ENCODE measurements around the gene ATP11A. TPM values are rescaled to one million over a fixed set of nuclear protein-coding genes. Genes with fewer than 3 reads are reported as not detected.
"Not testable (repeated sequence)": the region's sequence is repeated elsewhere in the genome, so short reads cannot be mapped to it uniquely, and the experiment has no call there.

The ATP11A gene
- total and polyA plus RNA-seq, 9 of the 15 experiments (the other 6 are each of a cell fraction or from before 2014, with no cell fraction given) = 0.38 to 34.2 (median 4.2) TPM

- H3K9ac ChIP-seq (ENCODE audit: insufficient read depth in 1 of 2, low read depth in 2 of 2, low read length in 2 of 2); H3K4me2 ChIP-seq (ENCODE audit: insufficient read depth, low read length); ATAC-seq; H4K20me1 ChIP-seq (replicated peaks; ENCODE audit: control insufficient read depth, insufficient read depth, low read length); FAIRE-seq; H3K9me1 ChIP-seq (ENCODE audit: control insufficient read depth, insufficient read depth, low read length); BruUV-seq (replicated peaks); H3K36me3 ChIP-seq (ENCODE audit: control insufficient read depth, insufficient read depth, low read length); H3K9me3 ChIP-seq (replicated peaks; ENCODE audit: control insufficient read depth, insufficient read depth, low read depth, low read length); H3K4me1 ChIP-seq (replicated peaks in 1 of 2; ENCODE audit: control insufficient read depth in 2 of 2, insufficient read depth in 2 of 2, low read length in 2 of 2); H2AFZ ChIP-seq (ENCODE audit: low read depth, low read length); H3K27ac ChIP-seq (ENCODE audit: extremely low read depth, low read depth, low read length); DNase-seq (ENCODE audit: extremely low read depth in 1 of 4, low spot score in 3 of 4); H3K79me2 ChIP-seq (ENCODE audit: control insufficient read depth, insufficient read depth, low read length); POLR2A ChIA-PET; H3K4me3 ChIP-seq; H3K27me3 ChIP-seq (ENCODE audit: control insufficient read depth in 2 of 2, insufficient read depth in 2 of 2, low read length in 2 of 2); intact Hi-C loops (cut with micrococcal nuclease); in situ Hi-C loops (cut with MboI); CTCF ChIA-PET (ENCODE audit: low intra/inter-chr PET ratio): not testable (repeated sequence)
- 82% methylated on average over 4 of the region's 6 CpGs for WGBS (ENCODE audit: insufficient coverage, low coverage, missing lambda C conversion rate)
Measured at GRCh38 chr13:112800807-112801206, 111.0 kb downstream of the ATP11A start.

- Histone ChIP-seq H3K9me1 (ENCODE audit: control insufficient read depth, insufficient read depth, low read length) (no peaks in the 10 kb centered on the region), H3K4me2 (ENCODE audit: insufficient read depth, low read length) (no peak overlapping the region), H3K4me3 (no peak overlapping the region), H3K4me1 (replicated peaks in 1 of 2; ENCODE audit: control insufficient read depth in 2 of 2, insufficient read depth in 2 of 2, low read length in 2 of 2) (no peaks in the 10 kb centered on the region), H3K27ac (ENCODE audit: extremely low read depth, low read depth, low read length) (no peak overlapping the region), H3K27me3 (ENCODE audit: control insufficient read depth in 2 of 2, insufficient read depth in 2 of 2, low read length in 2 of 2) (no peaks in the 10 kb centered on the region), H3K9ac (ENCODE audit: insufficient read depth in 1 of 2, low read depth in 2 of 2, low read length in 2 of 2) (no peak overlapping the region), H3K36me3 (ENCODE audit: control insufficient read depth, insufficient read depth, low read length) (peaks cover 11% of the 10 kb centered on the region; the same call in 1 of the 3 replicates), H2AFZ (ENCODE audit: low read depth, low read length) (no peak overlapping the region), H3K9me3 (replicated peaks; ENCODE audit: control insufficient read depth, insufficient read depth, low read depth, low read length) (no peaks in the 10 kb centered on the region), H3K79me2 (ENCODE audit: control insufficient read depth, insufficient read depth, low read length) (no peaks in the 10 kb centered on the region), H4K20me1 (replicated peaks; ENCODE audit: control insufficient read depth, insufficient read depth, low read length) (no peaks in the 10 kb centered on the region)
- no peak for DNase-seq (ENCODE audit: extremely low read depth in 1 of 4, low spot score in 3 of 4)
- in situ Hi-C loops (cut with MboI) (no loop called here), intact Hi-C loops (cut with micrococcal nuclease) (no loop called here)
- no peak for ATAC-seq
- ChIA-PET CTCF (ENCODE audit: low intra/inter-chr PET ratio) (no interaction called here), POLR2A (no interaction called here)
- BruUV-seq (replicated peaks) = no TSS peak
- 75% methylated on average over 2 of the region's 2 CpGs for WGBS (ENCODE audit: insufficient coverage, low coverage, missing lambda C conversion rate)
- FAIRE-seq = no peak
- TF ChIP-seq, protein P1, sequence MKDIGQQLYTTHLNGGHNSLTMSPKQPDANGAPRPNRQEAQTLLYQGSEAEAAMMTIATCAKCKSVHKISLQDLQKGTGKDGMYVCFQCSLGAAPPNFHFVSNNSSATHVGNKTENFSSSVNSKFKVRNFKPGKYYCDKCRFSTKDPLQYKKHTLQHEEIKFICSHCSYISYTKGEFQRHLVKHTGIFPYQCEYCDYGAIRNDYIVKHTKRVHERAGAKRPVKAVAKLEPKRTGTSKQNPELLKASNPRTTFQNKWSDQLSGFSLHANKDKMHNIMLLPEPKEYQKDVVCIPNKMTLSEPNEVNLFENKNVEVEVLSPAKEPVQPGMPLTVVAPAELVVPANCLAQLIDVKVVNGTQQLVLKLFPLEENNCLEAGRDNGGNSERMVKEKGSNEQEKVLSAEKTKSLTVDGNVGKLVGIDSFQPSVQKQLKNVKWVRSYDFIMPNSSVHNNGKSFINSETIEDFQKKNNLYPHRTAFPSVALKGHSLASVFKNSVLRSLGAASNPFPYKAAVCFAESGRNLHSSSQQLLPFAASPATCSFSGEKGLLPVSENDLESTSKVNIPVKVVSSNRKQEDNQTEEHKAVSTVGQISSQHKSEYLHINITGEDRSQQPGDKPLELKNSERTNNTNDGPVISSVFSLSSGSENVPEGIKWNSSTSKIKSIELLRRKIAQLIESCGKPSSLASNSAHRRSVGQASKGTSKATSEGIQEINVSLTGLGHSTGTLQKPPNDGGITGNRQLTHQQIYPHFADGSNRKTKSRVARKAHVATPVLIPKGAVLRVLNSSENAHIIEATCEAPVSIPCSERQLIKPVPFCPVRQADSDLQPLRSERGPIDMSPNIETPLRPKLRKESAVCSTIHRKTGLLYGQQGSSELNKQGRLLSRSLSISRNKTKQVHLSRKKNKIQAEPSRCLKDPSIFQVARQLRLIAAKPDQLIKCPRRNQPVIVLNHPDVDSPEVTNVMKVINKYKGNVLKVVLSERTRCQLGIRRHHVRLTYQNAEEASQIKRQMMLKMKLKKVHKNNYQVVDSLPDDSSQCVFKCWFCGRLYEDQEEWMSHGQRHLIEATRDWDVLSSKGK (CRISPR knock-in tag; IDR thresholded peaks at IDR 0.05) = no peak
- no peak for TF ChIP-seq ZNF23 (CRISPR knock-in tag; IDR thresholded peaks at IDR 0.05)
Measured at GRCh38 chr13:112802802-112803195, 113.0 kb downstream of the ATP11A start.
